Erythroblast (primary cell): ENCODE data around the gene EID2.

ENCODE experiments used
- GATA1 ChIP-seq: IDR thresholded peaks from 2 replicates; pipeline ENCODE4 v1.6.1; 2011; ENCODE audit warnings: low read depth, mild to moderate bottlenecking, control low read depth, low read length, moderate library complexity
- POLR2A ChIP-seq: IDR thresholded peaks from 2 replicates; pipeline ENCODE4 v1.6.1; 2011; ENCODE audit warnings: mild to moderate bottlenecking, low read length

DNA sequence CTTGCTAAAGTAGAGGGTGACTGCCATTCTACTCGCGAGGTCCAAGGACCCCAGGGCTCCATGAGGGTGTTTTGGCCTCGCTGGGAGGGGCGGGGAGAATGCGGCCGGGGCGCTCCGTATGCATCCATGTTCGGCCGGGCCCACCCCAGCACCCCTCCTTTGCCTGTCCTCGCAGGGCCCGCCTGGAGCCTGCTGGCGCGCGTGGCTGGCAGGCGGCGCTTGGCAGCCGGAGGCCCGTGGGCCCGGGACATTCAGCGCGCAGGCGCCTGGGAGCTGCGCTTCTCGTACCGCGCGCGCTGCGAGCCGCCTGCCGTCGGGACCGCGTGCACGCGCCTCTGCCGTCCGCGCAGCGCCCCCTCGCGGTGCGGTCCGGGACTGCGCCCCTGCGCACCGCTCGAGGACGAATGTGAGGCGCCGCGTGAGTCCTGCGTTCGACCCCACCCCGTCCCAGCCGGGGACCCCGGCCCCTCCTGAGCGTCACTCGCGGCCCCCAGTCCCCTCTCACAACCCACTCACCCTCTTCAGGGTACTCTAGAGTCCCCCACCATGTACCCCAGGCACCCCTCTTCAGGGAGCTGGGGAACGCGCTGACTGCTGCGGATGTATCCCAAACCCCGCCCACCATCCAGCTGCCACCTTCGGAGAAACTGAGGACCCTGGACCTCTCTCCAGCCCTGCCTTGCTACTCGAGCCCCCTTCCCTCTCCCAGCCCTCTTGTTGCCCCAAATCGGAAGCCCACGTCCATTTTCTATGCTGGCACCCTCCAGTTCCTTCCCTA lies 37.1 kb downstream of the EID2 start:
- no peak for TF ChIP-seq POLR2A
- TF ChIP-seq GATA1 = no peak
